ENCODE data around the gene DCAF8.

- TF ChIP-seq CTCF (IDR thresholded peaks at IDR 0.05; ENCODE audit: extremely low read depth in 1 of 2, insufficient read depth in 1 of 2, low read depth in 1 of 2, low read length in 2 of 2) (no peak), EZH2 (IDR thresholded peaks at IDR 0.05; ENCODE audit: borderline replicate concordance, low read depth, low read length, severe bottlenecking) (no peak), GATA2 (IDR thresholded peaks at IDR 0.05; ENCODE audit: insufficient read depth, insufficient read length, low read depth, low read length) (no peak), MAX (IDR thresholded peaks at IDR 0.05; ENCODE audit: insufficient read depth, insufficient read length) (no peak)
Observed at GRCh38 chr1:160178731-160179130, 83.6 kb downstream of the DCAF8 start.

Measured in endothelial cell of umbilical vein (primary cell).